Kidney tubule cell (primary cell): ENCODE data around the gene NISCH.

Experiments
- DNase-seq: peaks from one replicate; pipeline ENCODE4 v3.0.0-alpha.2; 2018; ENCODE audit warnings: low spot score

NISCH gene

GRCh38 chr3:52490939-52491526, 35.6 kb downstream of the NISCH start:
- DNase-seq: peak; percentile 29

GRCh38 chr3:52492059-52492458, 36.7 kb downstream of the NISCH start:
- DNase-seq: no peak

- no peak for DNase-seq
Measured at GRCh38 chr3:52493232-52494017, 38.0 kb downstream of the NISCH start.

GRCh38 chr3:52494445-52494844, 39.0 kb downstream of the NISCH start:
- no peak for DNase-seq

- no peak for DNase-seq
Measured at GRCh38 chr3:52494886-52495495, 39.6 kb downstream of the NISCH start, which contains the start of gene STAB1. TSS of gene STAB1 (plus strand) at chr3:52495338. CDS start at chr3:52495414, 76 bp downstream.

GRCh38 chr3:52495777-52496602, 40.6 kb downstream of the NISCH start:
- peak; percentile 58 for DNase-seq

GRCh38 chr3:52498137-52499054, 43.0 kb downstream of the NISCH start:
- no peak for DNase-seq

- no peak for DNase-seq
Measured at GRCh38 chr3:52501046-52501445, 45.6 kb downstream of the NISCH start.

GRCh38 chr3:52502001-52502400, 46.6 kb downstream of the NISCH start:
- no peak for DNase-seq

GRCh38 chr3:52502808-52503350, 47.5 kb downstream of the NISCH start:
- no peak for DNase-seq

- no peak for DNase-seq
Measured at GRCh38 chr3:52503788-52504424, 48.5 kb downstream of the NISCH start.

GRCh38 chr3:52504977-52505376, 49.6 kb downstream of the NISCH start:
- DNase-seq: no peak

GRCh38 chr3:52506266-52506966, 51.0 kb downstream of the NISCH start:
- no peak for DNase-seq

GRCh38 chr3:52507359-52507758, 52.0 kb downstream of the NISCH start:
- peak; percentile 22 for DNase-seq

- no peak for DNase-seq
Measured at GRCh38 chr3:52509753-52510328, 54.4 kb downstream of the NISCH start.

- no peak for DNase-seq
Measured at GRCh38 chr3:52511509-52511908, 56.1 kb downstream of the NISCH start.

- no peak for DNase-seq
Measured at GRCh38 chr3:52512105-52512504, 56.7 kb downstream of the NISCH start.

- DNase-seq: no peak
Measured at GRCh38 chr3:52512727-52513126, 57.3 kb downstream of the NISCH start.

- DNase-seq: no peak
Measured at GRCh38 chr3:52513281-52513680, 57.9 kb downstream of the NISCH start.
